H9 (cell line): Measurements from ENCODE around the gene SYNPO. TPM values are rescaled to one million over a fixed set of nuclear protein-coding genes. Genes with fewer than 3 reads are reported as not detected.
A peak's percentile ranks its signal among the peaks of the same experiment; 100 is the strongest.

Experiments used
- DNase-seq: peaks from one replicate; pipeline ENCODE4 v3.0.0-alpha.2; 2017
- H2AFZ ChIP-seq: one replicate; pipeline ENCODE4 v1.6.1; 2013; ENCODE audit warnings: mild to moderate bottlenecking, low read length, control low read depth, moderate library complexity
- H2AK5ac ChIP-seq: 2 replicates; pipeline ENCODE4 v1.6.1; 2013; ENCODE audit warnings: low read length, control low read depth, mixed read lengths; ENCODE audit not compliant: insufficient read length
- H2BK120ac ChIP-seq: one replicate; pipeline ENCODE4 v1.6.1; 2013; ENCODE audit warnings: low read depth, mild to moderate bottlenecking, low read length, control low read depth, inconsistent platforms; ENCODE audit not compliant: poor library complexity, severe bottlenecking
- H2BK12ac ChIP-seq: 2 replicates; pipeline ENCODE4 v1.6.1; 2013; ENCODE audit warnings: low read length, control low read depth, mixed read lengths, low read depth; ENCODE audit not compliant: insufficient read length
- H2BK15ac ChIP-seq: 2 replicates; pipeline ENCODE4 v1.6.1; 2013; ENCODE audit warnings: low read depth, low read length, control low read depth
- H2BK20ac ChIP-seq: one replicate; pipeline ENCODE4 v1.6.1; 2013; ENCODE audit warnings: low read depth, mild to moderate bottlenecking, low read length, control low read depth, inconsistent platforms; ENCODE audit not compliant: poor library complexity, severe bottlenecking
- H2BK5ac ChIP-seq: 2 replicates; pipeline ENCODE4 v1.6.1; 2013; ENCODE audit warnings: low read length, control low read depth, mixed read lengths; ENCODE audit not compliant: insufficient read length
- H3K14ac ChIP-seq: 2 replicates; pipeline ENCODE4 v1.6.1; 2013; ENCODE audit warnings: low read length, control low read depth; ENCODE audit not compliant: insufficient read depth
- H3K18ac ChIP-seq: 2 replicates; pipeline ENCODE4 v1.6.1; 2013; ENCODE audit warnings: low read depth, mild to moderate bottlenecking, mixed read lengths, low read length, control low read depth; ENCODE audit not compliant: insufficient read length
- H3K23ac ChIP-seq: 2 replicates; pipeline ENCODE4 v1.6.1; 2013; ENCODE audit warnings: low read length, control low read depth, mixed read lengths, low read depth; ENCODE audit not compliant: insufficient read length
- H3K23me2 ChIP-seq: 2 replicates; pipeline ENCODE4 v1.6.1; 2013; ENCODE audit warnings: low read depth, mild to moderate bottlenecking, mixed read lengths, low read length, control low read depth; ENCODE audit not compliant: insufficient read length, poor library complexity, severe bottlenecking
- H3K27ac ChIP-seq: 2 replicates; pipeline ENCODE4 v1.5.1; 2013; ENCODE audit warnings: low read length, control low read depth, mixed read lengths, low read depth; ENCODE audit not compliant: insufficient read length
- H3K27me3 ChIP-seq: 2 replicates; pipeline ENCODE4 v1.6.1; 2013; ENCODE audit warnings: low read length, control low read depth, inconsistent platforms; ENCODE audit not compliant: insufficient read depth
- H3K4ac ChIP-seq: 2 replicates; pipeline ENCODE4 v1.6.1; 2013; ENCODE audit warnings: low read depth, mild to moderate bottlenecking, control low read depth, inconsistent platforms, low read length, moderate library complexity
- H3K4me1 ChIP-seq: 2 replicates; pipeline ENCODE4 v1.6.1; 2013; ENCODE audit warnings: low read length, control low read depth, inconsistent platforms; ENCODE audit not compliant: insufficient read depth
- H3K4me2 ChIP-seq: 2 replicates; pipeline ENCODE4 v1.6.1; 2013; ENCODE audit warnings: low read length, control low read depth, mixed read lengths; ENCODE audit not compliant: insufficient read length, insufficient read depth
- H3K56ac ChIP-seq: 2 replicates; pipeline ENCODE4 v1.6.1; 2013; ENCODE audit warnings: low read depth, mild to moderate bottlenecking, mixed read lengths, low read length, control low read depth; ENCODE audit not compliant: insufficient read length
- H3K79me1 ChIP-seq: 2 replicates; pipeline ENCODE4 v1.6.1; 2013; ENCODE audit warnings: low read depth, mild to moderate bottlenecking, moderate library complexity, low read length, control low read depth, inconsistent platforms; ENCODE audit not compliant: insufficient read depth, poor library complexity, severe bottlenecking
- H3K79me2 ChIP-seq: 2 replicates; pipeline ENCODE4 v1.6.1; 2013; ENCODE audit warnings: low read length, control low read depth, inconsistent platforms; ENCODE audit not compliant: insufficient read depth
- H3K9ac ChIP-seq: 2 replicates; pipeline ENCODE4 v1.6.1; 2013; ENCODE audit warnings: low read length, control low read depth, mixed read lengths; ENCODE audit not compliant: insufficient read length; ENCODE audit errors: extremely low read depth
- H3K9me3 ChIP-seq: one replicate; pipeline ENCODE4 v1.6.1; 2013; ENCODE audit warnings: low read depth, low read length, inconsistent platforms; ENCODE audit not compliant: control insufficient read depth
- H3T11ph ChIP-seq: one replicate; pipeline ENCODE4 v1.6.1; 2013; ENCODE audit warnings: mild to moderate bottlenecking, low read length, control low read depth, inconsistent platforms
- H4K20me1 ChIP-seq: one replicate; pipeline ENCODE4 v1.6.1; 2013; ENCODE audit not compliant: control insufficient read depth, insufficient read length, insufficient read depth
- H4K5ac ChIP-seq: 2 replicates; pipeline ENCODE4 v1.6.1; 2013; ENCODE audit warnings: low read depth, mild to moderate bottlenecking, mixed read lengths, low read length, control low read depth; ENCODE audit not compliant: insufficient read length
- H4K8ac ChIP-seq: replicated peaks from 2 replicates; pipeline ENCODE4 v1.6.1; 2013; ENCODE audit warnings: low read length, control low read depth, mixed read lengths, low read depth; ENCODE audit not compliant: insufficient read length
- H4K91ac ChIP-seq: 2 replicates; pipeline ENCODE4 v1.6.1; 2013; ENCODE audit warnings: low read depth, mild to moderate bottlenecking, moderate library complexity, mixed read lengths, low read length, control low read depth; ENCODE audit not compliant: insufficient read length
- H3K27ac Mint-ChIP-seq, 3 experiments: 2 replicates in 2 of 3; 3 replicates in 1 of 3; pipeline ENCODE4 v1.8.0; 2020 to 2021; ENCODE audit warnings: mixed read lengths in 3 of 3, mild to moderate bottlenecking in 1 of 3, moderate library complexity in 1 of 3
- H3K27me3 Mint-ChIP-seq: 2 replicates; pipeline ENCODE4 v1.8.0; 2021; ENCODE audit warnings: low read depth, mild to moderate bottlenecking, moderate library complexity, mixed read lengths
- H3K36me3 Mint-ChIP-seq, 3 experiments: 2 replicates in 2 of 3; 3 replicates in 1 of 3; pipeline ENCODE4 v1.8.0; 2020 to 2021; ENCODE audit warnings: low read depth in 3 of 3, mixed read lengths in 3 of 3; ENCODE audit not compliant: insufficient read depth in 1 of 3
- H3K4me1 Mint-ChIP-seq, 2 experiments: 2 replicates each; pipeline ENCODE4 v1.8.0; 2020; ENCODE audit warnings: mixed read lengths in 2 of 2
- H3K4me3 Mint-ChIP-seq, 2 experiments: 2 replicates in 1 of 2; 3 replicates in 1 of 2; pipeline ENCODE4 v1.8.0; 2020 to 2021; ENCODE audit warnings: mild to moderate bottlenecking in 2 of 2, mixed read lengths in 2 of 2, moderate library complexity in 1 of 2
- H3K9me3 Mint-ChIP-seq, 2 experiments: 2 replicates in 1 of 2; 3 replicates in 1 of 2; pipeline ENCODE4 v1.8.0; 2020; ENCODE audit warnings: mild to moderate bottlenecking in 2 of 2, mixed read lengths in 2 of 2, moderate library complexity in 1 of 2
- CTCF ChIP-seq: fragments of 200-600 bp; sonication (generic); conservative IDR thresholded peaks from 3 replicates; pipeline ENCODE4 v1.8.0; 2021; ENCODE audit warnings: antibody characterized with exemption, mild to moderate bottlenecking
- WGBS: extraction: QIAGEN DNeasy Blood & Tissue Kit; methylation state at CpG from one replicate; pipeline ENCODE4 v1.1.7; 2013; ENCODE audit warnings: missing lambda C conversion rate, low lambda C conversion rate, mixed read lengths; ENCODE audit not compliant: insufficient read length; ENCODE audit errors: extremely low coverage; 5-methylcytosine and 5-hydroxymethylcytosine counted together
- total RNA-seq: library from RNA; stranded (reverse); gene quantifications from 2 replicates; pipeline ENCODE4 v1.2.1, GENCODE V29; 2021

Gene SYNPO
- total RNA-seq, 1 experiment from 2014 or later = 1.7 TPM

GRCh38 chr5:150645070-150645700 lies 4.7 kb downstream of the SYNPO start:
- H4K8ac ChIP-seq = no peak overlapping the region
- H4K91ac ChIP-seq = no peak overlapping the region
- H2BK20ac ChIP-seq = no peak overlapping the region
- H3T11ph ChIP-seq = no peak overlapping the region
- no peak overlapping the region for H3K9ac ChIP-seq
- H3K18ac ChIP-seq = no peak overlapping the region
- no peak overlapping the region for H3K4ac ChIP-seq
- no peak overlapping the region for H2BK5ac ChIP-seq
- H3K79me1 ChIP-seq = no peaks in the 10 kb centered on the region
- no peaks in the 10 kb centered on the region for H4K20me1 ChIP-seq
- no peaks in the 10 kb centered on the region for H3K23me2 ChIP-seq
- no peak overlapping the region for H3K56ac ChIP-seq
- H2BK120ac ChIP-seq = no peak overlapping the region
- Mint-ChIP-seq H3K4me1 (peaks cover 26 to 45% of the 10 kb centered on the region in 2 experiments), H3K27me3 (peaks cover 2% of the 10 kb centered on the region; the same call in 1 of the 2 replicates), H3K27ac (peak overlapping the region in 1 of 3 experiments; percentile 77; a peak in 2 of 7 replicates), H3K4me3 (no peak overlapping the region), H3K36me3 (no peaks in the 10 kb centered on the region), H3K9me3 (no peaks in the 10 kb centered on the region)
- no peak overlapping the region for H2AFZ ChIP-seq
- H3K79me2 ChIP-seq = no peaks in the 10 kb centered on the region
- H4K5ac ChIP-seq = no peak overlapping the region
- H3K14ac ChIP-seq = no peak overlapping the region
- no peak for DNase-seq
- no peak overlapping the region for H3K4me2 ChIP-seq
- no CpG with 5 or more reads among the region's 4 CpGs for WGBS
- no peak overlapping the region for H2BK12ac ChIP-seq
- no peak overlapping the region for H3K23ac ChIP-seq
- no peak overlapping the region for H2BK15ac ChIP-seq
- no peak overlapping the region for H2AK5ac ChIP-seq
- H3K27ac ChIP-seq = no peak overlapping the region
- TF ChIP-seq CTCF = no peak
- H3K27me3 ChIP-seq = no peaks in the 10 kb centered on the region
- H3K9me3 ChIP-seq = no peaks in the 10 kb centered on the region
- H3K4me1 ChIP-seq = peaks cover 2% of the 10 kb centered on the region; the same call in 1 of the 2 replicates
